Measurements from ENCODE around the gene ARHGAP6.

ARHGAP6 gene

GRCh38 chrX:11567528-11568220 lies 98.0 kb downstream of the ARHGAP6 start:
- Histone ChIP-seq H3K27ac (no peak overlapping the region), H4K20me1 (no peaks in the 10 kb centered on the region; a peak in 1 of 22 replicates), H3K4me3 (no peak overlapping the region), H3K4me2 (no peak overlapping the region), H3K36me3 (no peaks in the 10 kb centered on the region), H3K4me1 (no peaks in the 10 kb centered on the region), H3K9me3 (replicated peaks in 1 of 11) (no peaks in the 10 kb centered on the region; a peak in 1 of 22 replicates), H3K9ac (no peak overlapping the region), H3K27me3 (peaks cover 51 to 84% (median 73%) of the 10 kb centered on the region in 11 experiments)
- TF ChIP-seq Cebpa-rat (IDR thresholded peaks at IDR 0.05), result no peak

- TF ChIP-seq Cebpa-rat (IDR thresholded peaks at IDR 0.05), result no peak
- H3K4me1 ChIP-seq, result no peaks in the 10 kb centered on the region
- no peaks in the 10 kb centered on the region; a peak in 1 of 22 replicates for H3K9me3 ChIP-seq (replicated peaks in 1 of 11)
- no peak overlapping the region for H3K4me3 ChIP-seq
- no peak overlapping the region for H3K4me2 ChIP-seq
- H3K27ac ChIP-seq, result no peak overlapping the region
- H4K20me1 ChIP-seq, result no peaks in the 10 kb centered on the region; a peak in 1 of 22 replicates
- H3K9ac ChIP-seq, result no peak overlapping the region
- H3K36me3 ChIP-seq, result no peaks in the 10 kb centered on the region
- H3K27me3 ChIP-seq, result peaks cover 57 to 93% (median 82%) of the 10 kb centered on the region in 11 experiments
Measured at GRCh38 chrX:11566789-11567188, 98.9 kb downstream of the ARHGAP6 start.

- TF ChIP-seq Cebpa-rat (IDR thresholded peaks at IDR 0.05), result no peak
- H4K20me1 ChIP-seq, result no peaks in the 10 kb centered on the region; a peak in 1 of 22 replicates
- no peak overlapping the region for H3K9ac ChIP-seq
- H3K27ac ChIP-seq, result no peak overlapping the region
- H3K27me3 ChIP-seq, result peaks cover 60 to 93% (median 84%) of the 10 kb centered on the region in 11 experiments
- no peaks in the 10 kb centered on the region for H3K36me3 ChIP-seq
- H3K4me2 ChIP-seq, result no peak overlapping the region
- no peak overlapping the region for H3K4me3 ChIP-seq
- H3K4me1 ChIP-seq, result no peaks in the 10 kb centered on the region
- H3K9me3 ChIP-seq (replicated peaks in 1 of 11), result no peaks in the 10 kb centered on the region; a peak in 1 of 22 replicates
Measured at GRCh38 chrX:11566173-11566572, 99.5 kb downstream of the ARHGAP6 start.

- H4K20me1 ChIP-seq, result no peaks in the 10 kb centered on the region; a peak in 1 of 22 replicates
- H3K9me3 ChIP-seq (replicated peaks in 1 of 11), result no peaks in the 10 kb centered on the region
- no peak for TF ChIP-seq Cebpa-rat (IDR thresholded peaks at IDR 0.05)
- H3K4me2 ChIP-seq, result no peak overlapping the region
- H3K27ac ChIP-seq, result no peak overlapping the region
- H3K27me3 ChIP-seq, result peaks cover 70 to 97% (median 89%) of the 10 kb centered on the region in 11 experiments
- no peaks in the 10 kb centered on the region for H3K36me3 ChIP-seq
- no peak overlapping the region for H3K9ac ChIP-seq
- no peaks in the 10 kb centered on the region for H3K4me1 ChIP-seq
- H3K4me3 ChIP-seq, result no peak overlapping the region
Measured at GRCh38 chrX:11564546-11564945, 101.2 kb downstream of the ARHGAP6 start.

GRCh38 chrX:11562570-11562969 lies 103.2 kb downstream of the ARHGAP6 start:
- no peak overlapping the region for H3K9ac ChIP-seq
- peaks cover 61 to 96% (median 86%) of the 10 kb centered on the region in 11 experiments for H3K27me3 ChIP-seq
- no peak overlapping the region for H3K27ac ChIP-seq
- TF ChIP-seq Cebpa-rat (IDR thresholded peaks at IDR 0.05), result no peak
- no peaks in the 10 kb centered on the region for H3K4me1 ChIP-seq
- no peaks in the 10 kb centered on the region for H3K36me3 ChIP-seq
- H4K20me1 ChIP-seq, result no peaks in the 10 kb centered on the region
- H3K4me3 ChIP-seq, result no peak overlapping the region
- no peaks in the 10 kb centered on the region; a peak in 1 of 22 replicates for H3K9me3 ChIP-seq (replicated peaks in 1 of 11)
- H3K4me2 ChIP-seq, result no peak overlapping the region

- H3K9me3 ChIP-seq (replicated peaks in 1 of 11), result no peaks in the 10 kb centered on the region; a peak in 1 of 22 replicates
- H3K9ac ChIP-seq, result no peak overlapping the region
- no peaks in the 10 kb centered on the region for H3K4me1 ChIP-seq
- H3K4me3 ChIP-seq, result no peak overlapping the region
- H3K27me3 ChIP-seq, result peaks cover 64 to 96% (median 88%) of the 10 kb centered on the region in 11 experiments
- TF ChIP-seq Cebpa-rat (IDR thresholded peaks at IDR 0.05), result no peak
- no peak overlapping the region for H3K27ac ChIP-seq
- H3K4me2 ChIP-seq, result no peak overlapping the region
- no peaks in the 10 kb centered on the region for H4K20me1 ChIP-seq
- H3K36me3 ChIP-seq, result no peaks in the 10 kb centered on the region
Measured at GRCh38 chrX:11558972-11559371, 106.7 kb downstream of the ARHGAP6 start.

- H4K20me1 ChIP-seq, result no peaks in the 10 kb centered on the region
- no peaks in the 10 kb centered on the region for H3K4me1 ChIP-seq
- H3K9me3 ChIP-seq (replicated peaks in 1 of 11), result no peaks in the 10 kb centered on the region; a peak in 1 of 22 replicates
- no peaks in the 10 kb centered on the region for H3K36me3 ChIP-seq
- no peak for TF ChIP-seq Cebpa-rat (IDR thresholded peaks at IDR 0.05)
- H3K4me3 ChIP-seq, result no peak overlapping the region
- peaks cover 69 to 95% (median 89%) of the 10 kb centered on the region in 11 experiments for H3K27me3 ChIP-seq
- no peak overlapping the region for H3K27ac ChIP-seq
- H3K4me2 ChIP-seq, result no peak overlapping the region
- H3K9ac ChIP-seq, result no peak overlapping the region
Measured at GRCh38 chrX:11557120-11557519, 108.6 kb downstream of the ARHGAP6 start.

GRCh38 chrX:11555759-11556158 lies 110.0 kb downstream of the ARHGAP6 start:
- Histone ChIP-seq H3K36me3 (no peaks in the 10 kb centered on the region), H3K4me3 (no peak overlapping the region), H3K9ac (no peak overlapping the region), H4K20me1 (no peaks in the 10 kb centered on the region), H3K9me3 (replicated peaks in 1 of 11) (no peaks in the 10 kb centered on the region; a peak in 1 of 22 replicates), H3K27me3 (peaks cover 69 to 95% (median 89%) of the 10 kb centered on the region in 11 experiments), H3K4me2 (no peak overlapping the region), H3K27ac (no peak overlapping the region), H3K4me1 (no peaks in the 10 kb centered on the region)
- no peak for TF ChIP-seq Cebpa-rat (IDR thresholded peaks at IDR 0.05)

- Histone ChIP-seq H4K20me1 (no peaks in the 10 kb centered on the region), H3K27ac (no peak overlapping the region), H3K27me3 (peaks cover 82 to 98% (median 94%) of the 10 kb centered on the region in 11 experiments), H3K36me3 (no peaks in the 10 kb centered on the region), H3K9me3 (replicated peaks in 1 of 11) (no peaks in the 10 kb centered on the region; a peak in 1 of 22 replicates), H3K4me3 (no peak overlapping the region), H3K4me1 (no peaks in the 10 kb centered on the region), H3K9ac (no peak overlapping the region), H3K4me2 (no peak overlapping the region)
- TF ChIP-seq Cebpa-rat (IDR thresholded peaks at IDR 0.05), result no peak
Measured at GRCh38 chrX:11553594-11553993, 112.1 kb downstream of the ARHGAP6 start.

GRCh38 chrX:11551151-11551550 lies 114.6 kb downstream of the ARHGAP6 start:
- Histone ChIP-seq H3K4me3 (no peak overlapping the region), H3K27me3 (peaks cover 86 to 98% (median 95%) of the 10 kb centered on the region in 11 experiments), H3K36me3 (no peaks in the 10 kb centered on the region), H3K27ac (no peak overlapping the region), H3K4me1 (no peaks in the 10 kb centered on the region), H4K20me1 (no peaks in the 10 kb centered on the region), H3K9me3 (replicated peaks in 1 of 11) (peaks cover 6 to 16% (median 12%) of the 10 kb centered on the region in 11 experiments; a peak in 20 of 22 replicates), H3K4me2 (no peak overlapping the region), H3K9ac (no peak overlapping the region)
- no peak for TF ChIP-seq Cebpa-rat (IDR thresholded peaks at IDR 0.05)
